SW480 (cell line): ENCODE measurements around the gene PARG.
A peak's percentile ranks its signal among the peaks of the same experiment; 100 is the strongest.
"Not testable (repeated sequence)": the region's sequence is repeated elsewhere in the genome, so short reads cannot be mapped to it uniquely, and the experiment has no call there.

Experiments used
- DNase-seq: peaks from one replicate; pipeline ENCODE4 v3.0.0-alpha.2; 2016; ENCODE audit warnings: low spot score

Gene PARG

GRCh38 chr10:49941447-49942338 is at the start of gene PARG, which contains the start of gene TIMM23B:
TSS of gene PARG (minus strand) at chr10:49942027. CDS start at chr10:49941725, 302 bp downstream.
TSS of gene TIMM23B (plus strand) at chr10:49942053. CDS start at chr10:49942195, 142 bp downstream.
- peak; percentile 71 for DNase-seq

GRCh38 chr10:49988376-49988775 is 46.5 kb upstream of the PARG start, which contains the start of gene AGAP6:
TSS of gene AGAP6 (plus strand) at chr10:49988406. CDS start at chr10:49988716, 310 bp downstream.
- not testable (repeated sequence) for DNase-seq

GRCh38 chr10:49987207-49987606 is 45.4 kb upstream of the PARG start:
- DNase-seq, result not testable (repeated sequence)

DNA sequence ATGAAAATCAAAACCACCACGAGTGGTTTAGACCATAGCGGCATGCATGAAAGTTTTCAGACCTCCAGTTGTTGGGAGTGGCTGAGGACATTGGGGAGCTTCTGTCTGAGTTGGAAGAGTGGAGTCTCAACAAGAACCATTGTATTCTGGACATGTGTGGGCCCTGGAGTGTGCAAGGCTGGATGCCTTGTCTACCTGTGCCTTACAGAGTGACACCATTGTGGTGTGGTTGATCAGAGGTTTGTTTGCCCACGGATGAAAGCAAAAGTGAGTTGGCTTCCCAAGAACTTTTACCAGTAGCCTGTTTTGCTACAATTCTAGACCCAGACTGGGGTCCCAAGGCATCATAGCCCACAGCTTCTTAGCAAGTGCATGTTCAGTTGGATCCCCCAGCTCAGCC is 35.9 kb upstream of the PARG start:
- not testable (repeated sequence) for DNase-seq

DNA sequence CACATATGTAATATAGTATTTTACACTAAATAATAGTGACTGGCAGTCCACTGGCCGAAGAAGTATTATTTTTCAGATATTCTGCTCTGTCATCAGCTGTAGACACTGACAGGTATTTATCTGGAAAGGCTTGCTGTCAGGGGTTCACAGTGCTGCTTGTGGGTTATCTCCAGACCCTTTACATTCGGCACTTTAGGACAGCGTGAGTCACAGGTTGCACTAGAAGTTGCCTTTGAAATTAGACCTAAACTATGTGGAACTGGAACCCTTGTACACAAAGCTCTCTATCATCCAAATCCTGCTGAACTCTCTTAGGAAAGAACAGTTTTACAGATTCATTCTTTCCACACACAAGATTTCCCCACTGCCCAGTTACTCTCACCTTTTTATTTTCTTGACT is 30.3 kb upstream of the PARG start:
- not testable (repeated sequence) for DNase-seq

GRCh38 chr10:49971466-49971865 is 29.6 kb upstream of the PARG start:
- DNase-seq, result not testable (repeated sequence)

GRCh38 chr10:49970331-49970857 is 28.6 kb upstream of the PARG start:
- not testable (repeated sequence) for DNase-seq

GRCh38 chr10:49953122-49953521 is 11.3 kb upstream of the PARG start:
- not testable (repeated sequence) for DNase-seq

- DNase-seq, result not testable (repeated sequence)
Observed at GRCh38 chr10:49952006-49952405, 10.2 kb upstream of the PARG start.

DNA sequence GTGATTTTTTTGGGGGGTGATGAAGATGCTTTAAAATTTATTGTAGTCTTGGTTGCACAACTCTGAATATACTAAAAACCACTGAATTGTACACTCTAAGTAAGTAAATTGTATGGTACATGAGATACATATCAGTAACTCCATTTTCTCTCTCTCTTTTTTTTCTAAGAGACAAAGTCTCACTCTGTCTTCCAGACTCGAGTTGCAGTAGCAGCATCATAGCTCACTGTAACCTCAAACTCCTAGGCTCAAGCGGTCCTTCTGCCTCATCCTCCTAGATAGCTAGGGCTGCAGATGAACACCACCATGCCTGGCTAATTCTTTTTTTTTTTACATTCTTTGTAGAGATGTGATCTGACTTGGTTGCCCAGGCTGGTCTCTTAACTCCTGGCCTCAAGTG is 6.9 kb upstream of the PARG start:
- DNase-seq, result not testable (repeated sequence)

DNA sequence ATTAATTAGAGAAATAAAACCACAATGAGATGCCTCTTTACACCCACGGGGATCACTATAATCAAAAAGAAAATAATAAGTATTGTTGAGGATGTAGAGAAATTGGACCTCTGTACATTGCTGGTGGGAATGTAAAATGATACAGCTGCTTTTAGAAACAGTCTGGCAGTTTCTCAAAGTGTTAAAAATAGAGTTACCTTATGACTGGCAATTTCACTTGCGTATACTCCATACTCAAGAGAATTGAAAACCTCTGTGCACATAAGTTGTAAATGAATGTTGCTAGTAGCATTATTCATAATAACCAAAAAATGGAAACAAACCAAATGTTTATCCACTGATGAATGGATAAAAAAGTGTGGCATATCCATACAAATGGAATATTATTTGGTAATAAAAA is 6.3 kb upstream of the PARG start:
- not testable (repeated sequence) for DNase-seq

GRCh38 chr10:49943607-49944006 is 1.8 kb upstream of the PARG start:
- not testable (repeated sequence) for DNase-seq

DNA sequence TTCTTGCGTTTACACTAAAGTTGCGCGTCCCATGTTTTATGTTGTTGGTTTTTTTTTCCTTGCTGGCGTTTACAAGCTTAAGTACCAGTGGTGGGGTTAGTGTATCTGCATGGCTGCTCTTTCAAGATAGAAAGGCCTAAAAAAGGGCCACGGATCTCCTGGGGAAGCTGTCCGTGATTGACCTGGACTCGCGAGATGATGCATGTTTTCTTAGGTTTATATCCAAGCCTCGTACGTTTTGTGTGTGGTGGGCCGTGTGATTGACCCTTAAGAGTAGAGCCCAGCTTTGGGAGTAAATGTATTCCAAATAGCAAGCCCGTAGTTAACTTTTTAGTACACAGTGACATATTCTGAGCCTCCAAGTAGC is 495 bp upstream of the PARG start:
- DNase-seq, result not testable (repeated sequence)

DNA sequence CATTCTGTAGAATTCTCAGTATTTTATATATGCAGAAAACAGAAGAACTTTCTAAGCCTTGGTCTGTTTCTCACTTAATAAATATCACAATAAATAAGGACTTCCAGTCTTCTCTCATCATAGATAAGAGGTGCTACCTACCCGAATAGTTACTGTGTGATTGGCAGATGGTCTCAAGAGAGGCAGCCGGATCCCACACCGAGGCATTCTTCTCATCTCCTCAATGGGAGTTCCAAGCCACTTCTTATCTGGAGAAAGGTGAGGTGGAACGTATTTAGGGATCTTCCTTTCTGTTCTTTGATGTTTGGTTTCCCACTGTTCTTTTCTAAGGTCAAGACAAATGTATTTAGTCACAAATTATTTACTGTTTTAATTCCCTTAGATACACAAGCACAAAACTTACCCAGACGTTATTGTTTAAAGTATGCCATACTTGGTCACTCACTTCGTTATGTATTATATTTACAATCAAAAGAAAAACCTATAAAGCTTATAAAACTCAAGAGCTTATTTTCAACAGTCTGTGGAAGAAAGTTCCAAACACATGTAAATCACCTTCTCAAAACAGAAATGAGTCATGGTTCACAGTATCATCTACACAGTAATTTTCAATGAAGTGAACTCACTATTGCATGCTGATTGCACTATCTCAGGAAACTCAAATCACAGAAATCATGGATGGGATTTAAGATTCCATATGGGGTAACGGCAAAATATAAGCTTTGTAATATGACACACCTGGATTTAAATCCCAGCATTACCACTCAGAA is 9.7 kb downstream of the PARG start:
- not testable (repeated sequence) for DNase-seq

- DNase-seq, result not testable (repeated sequence)
Observed at GRCh38 chr10:49931276-49931675, 10.6 kb downstream of the PARG start.

- not testable (repeated sequence) for DNase-seq
Observed at GRCh38 chr10:49923572-49923971, 18.3 kb downstream of the PARG start.

DNA sequence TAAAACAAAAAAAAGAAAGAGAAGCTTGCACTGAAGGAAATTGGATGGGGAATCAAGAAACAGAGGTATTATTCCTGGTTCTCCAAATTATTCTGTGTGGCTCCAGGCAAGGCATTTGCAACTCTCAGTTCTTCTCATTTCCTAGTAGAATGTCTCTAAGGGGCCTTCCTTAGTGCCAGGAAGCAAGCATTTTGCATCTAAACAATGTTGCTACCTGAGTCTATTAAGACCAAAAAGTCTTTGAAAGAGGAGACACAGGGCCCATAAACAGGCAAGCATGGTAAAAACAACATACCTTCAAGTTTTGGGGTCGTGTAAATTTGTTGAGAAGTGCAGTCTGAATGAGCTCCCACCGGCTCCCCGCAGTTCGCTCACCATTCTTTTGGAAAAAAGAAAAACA is 19.8 kb downstream of the PARG start:
- not testable (repeated sequence) for DNase-seq

- DNase-seq, result not testable (repeated sequence)
Observed at GRCh38 chr10:49917927-49918326, 23.9 kb downstream of the PARG start.

GRCh38 chr10:49916451-49916850 is 25.4 kb downstream of the PARG start:
- not testable (repeated sequence) for DNase-seq

DNA sequence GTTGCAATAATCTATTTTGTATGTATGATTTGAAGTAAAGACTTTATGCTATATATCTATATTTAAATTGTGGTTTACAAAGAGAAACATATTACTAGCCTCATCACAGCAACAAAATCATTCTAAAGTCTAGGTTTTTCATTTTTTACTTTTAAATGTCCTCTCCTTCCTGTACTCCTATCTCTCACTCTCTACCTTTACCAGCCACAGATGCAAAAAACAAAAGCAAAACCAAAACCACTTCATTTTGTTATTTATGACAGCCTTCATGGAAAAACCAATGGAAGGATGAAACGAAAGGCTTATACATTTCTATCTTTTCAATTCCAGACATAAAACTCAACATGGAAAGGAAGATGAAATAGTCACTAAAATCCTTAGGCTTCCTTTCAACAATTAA is 31.5 kb downstream of the PARG start:
- DNase-seq, result not testable (repeated sequence)

DNA sequence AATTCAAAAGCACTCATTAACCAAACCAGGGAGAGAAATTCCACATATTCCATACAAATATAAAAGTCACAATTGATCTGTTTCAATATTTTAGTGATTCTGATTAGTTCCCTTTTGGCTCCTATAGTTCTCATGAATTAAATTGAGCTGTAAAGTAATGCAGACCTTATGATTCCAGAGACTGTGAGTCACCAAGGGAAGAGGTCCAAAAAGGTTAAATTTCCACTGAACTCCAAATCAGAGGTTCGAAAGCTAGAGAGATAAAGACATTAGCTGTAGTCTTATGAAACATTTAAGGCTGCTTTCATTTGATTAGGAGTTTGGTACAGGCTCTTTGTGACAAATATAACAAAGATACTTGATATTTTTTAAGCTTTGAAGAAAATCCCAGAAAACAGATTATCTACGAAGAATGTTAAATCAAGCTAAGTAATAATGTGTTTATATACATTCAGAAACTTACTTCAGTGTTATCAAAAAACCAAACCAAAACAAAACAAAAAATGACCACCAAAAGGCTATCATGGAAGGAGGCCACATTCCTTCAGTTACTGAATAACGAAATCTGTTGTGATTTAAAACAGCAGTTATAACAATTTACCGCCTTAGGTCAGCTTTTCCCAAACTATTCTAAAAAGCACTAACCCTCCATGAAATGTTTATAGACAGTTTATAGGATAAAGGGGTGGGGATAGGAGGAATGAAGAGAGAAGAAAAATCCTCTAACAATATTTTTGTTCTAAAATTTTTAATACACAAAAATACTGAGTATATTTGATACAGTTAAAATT is 33.3 kb downstream of the PARG start:
- DNase-seq, result not testable (repeated sequence)
